Smooth muscle cell (in vitro differentiated cells): ENCODE data around the gene APPBP2. TPM values are rescaled to one million over a fixed set of nuclear protein-coding genes. Genes with fewer than 3 reads are reported as not detected.

Experiments
- DNase-seq: peaks from one replicate; lab custom pipeline; 2025; ENCODE audit not compliant: unreplicated experiment; lab: John Stamatoyannopoulos, UW
- H2AFZ ChIP-seq: fragments of 200-600 bp; sonication (generic); 2 replicates; pipeline ENCODE4 v1.6.0; 2016; ENCODE audit warnings: antibody characterized with exemption, low read depth, mild to moderate bottlenecking
- H3F3A ChIP-seq: fragments of 200-600 bp; sonication (generic); 2 replicates; pipeline ENCODE4 v1.6.0; 2017; ENCODE audit warnings: antibody characterized with exemption, low read depth
- H3K27ac ChIP-seq: fragments of 200-600 bp; sonication (generic); 2 replicates; pipeline ENCODE4 v1.5.1; 2016; ENCODE audit warnings: low read depth, mild to moderate bottlenecking
- H3K27me3 ChIP-seq: fragments of 200-600 bp; sonication (generic); 2 replicates; pipeline ENCODE4 v1.6.1; 2016; ENCODE audit warnings: low read depth, mild to moderate bottlenecking
- H3K36me3 ChIP-seq: fragments of 200-600 bp; sonication (generic); 2 replicates; pipeline ENCODE4 v1.5.1; 2016; ENCODE audit warnings: low read depth
- H3K4me1 ChIP-seq: fragments of 200-600 bp; sonication (generic); 2 replicates; pipeline ENCODE4 v1.5.1; 2016; ENCODE audit warnings: low read depth
- H3K4me2 ChIP-seq: fragments of 200-600 bp; sonication (generic); 2 replicates; pipeline ENCODE4 v1.6.0; 2016; ENCODE audit warnings: mild to moderate bottlenecking
- H3K4me3 ChIP-seq: fragments of 200-600 bp; sonication (generic); 2 replicates; pipeline ENCODE4 v1.5.1; 2016; ENCODE audit warnings: mild to moderate bottlenecking
- H3K79me2 ChIP-seq: fragments of 200-600 bp; sonication (generic); 2 replicates; pipeline ENCODE4 v1.6.0; 2016; ENCODE audit warnings: low read depth, mild to moderate bottlenecking
- H3K9ac ChIP-seq: fragments of 200-600 bp; sonication (generic); 2 replicates; pipeline ENCODE4 v1.6.0; 2016; ENCODE audit warnings: low read depth
- H3K9me3 ChIP-seq: fragments of 200-600 bp; sonication (generic); replicated peaks from 2 replicates; pipeline ENCODE4 v1.5.1; 2016; ENCODE audit warnings: low read depth
- H4K20me1 ChIP-seq: fragments of 200-600 bp; sonication (generic); 2 replicates; pipeline ENCODE4 v1.6.0; 2016; ENCODE audit warnings: low read depth
- CTCF ChIP-seq: fragments of 200-600 bp; sonication (generic); IDR thresholded peaks from 2 replicates; pipeline ENCODE4 v1.5.1; 2017; ENCODE audit warnings: borderline replicate concordance, mild to moderate bottlenecking, antibody characterized with exemption; ENCODE audit not compliant: insufficient read depth, poor library complexity, severe bottlenecking
- WGBS: methylation state at CpG from one replicate; pipeline ENCODE4 v1.1.7; 2016; ENCODE audit warnings: low lambda C conversion rate; 5-methylcytosine and 5-hydroxymethylcytosine counted together
- polyA plus RNA-seq: library from polyadenylated mRNA; unstranded; fragments of >200 nt; fragmentation: Nextera tagmentation; extraction: Ambion mirVana; gene quantifications from 2 replicates; pipeline ENCODE4 v1.2.1, GENCODE V29; 2016
- total RNA-seq: library from RNA; depleted of rRNA; stranded (reverse); fragments of >200 nt; gene quantifications from 2 replicates; pipeline ENCODE4 v1.2.3, GENCODE V29; 2014

Gene APPBP2
- total and polyA plus RNA-seq, 2 experiments from 2014 or later: 38.3 to 40.9 TPM

GRCh38 chr17:60534613-60535157, 8.6 kb upstream of the APPBP2 start:
- peaks cover 9% of the 10 kb centered on the region for H3F3A ChIP-seq
- no peak overlapping the region for H2AFZ ChIP-seq
- H3K4me3 ChIP-seq: no peak overlapping the region
- no peaks in the 10 kb centered on the region for H3K79me2 ChIP-seq
- no peaks in the 10 kb centered on the region for H3K27me3 ChIP-seq
- 85% methylated on average over 7 of the region's 7 CpGs for WGBS
- no peaks in the 10 kb centered on the region for H3K4me1 ChIP-seq
- no peaks in the 10 kb centered on the region for H3K36me3 ChIP-seq
- H4K20me1 ChIP-seq: peaks cover 7% of the 10 kb centered on the region
- no peak for DNase-seq
- H3K9ac ChIP-seq: no peak overlapping the region
- no peak overlapping the region for H3K27ac ChIP-seq
- H3K4me2 ChIP-seq: no peak overlapping the region
- TF ChIP-seq CTCF: no peak
- H3K9me3 ChIP-seq: no peaks in the 10 kb centered on the region

- Histone ChIP-seq H3K4me1 (no peaks in the 10 kb centered on the region), H3K4me3 (no peak overlapping the region), H3K36me3 (no peaks in the 10 kb centered on the region), H4K20me1 (peaks cover 7% of the 10 kb centered on the region), H3F3A (peaks cover 9% of the 10 kb centered on the region), H3K27me3 (no peaks in the 10 kb centered on the region), H2AFZ (no peak overlapping the region), H3K79me2 (no peaks in the 10 kb centered on the region), H3K27ac (no peak overlapping the region), H3K9me3 (no peaks in the 10 kb centered on the region), H3K9ac (no peak overlapping the region), H3K4me2 (no peak overlapping the region)
- no peak for DNase-seq
- no peak for TF ChIP-seq CTCF
- WGBS: 35% methylated on average over 1 of the region's 1 CpG
Observed at GRCh38 chr17:60534010-60534555, 8.0 kb upstream of the APPBP2 start.

GRCh38 chr17:60529806-60530205, 3.8 kb upstream of the APPBP2 start:
- Histone ChIP-seq H3K36me3 (no peaks in the 10 kb centered on the region), H3K9me3 (no peaks in the 10 kb centered on the region), H3K27me3 (no peaks in the 10 kb centered on the region), H3K9ac (no peak overlapping the region), H3F3A (no peaks in the 10 kb centered on the region), H4K20me1 (peaks cover 4% of the 10 kb centered on the region), H3K4me2 (no peak overlapping the region), H3K79me2 (peaks cover 27% of the 10 kb centered on the region), H3K27ac (no peak overlapping the region), H3K4me3 (no peak overlapping the region), H2AFZ (no peak overlapping the region), H3K4me1 (peaks cover 5% of the 10 kb centered on the region)
- DNase-seq: no peak
- 100% methylated on average over 1 of the region's 1 CpG for WGBS
- no peak for TF ChIP-seq CTCF

GRCh38 chr17:60528828-60529227, 2.8 kb upstream of the APPBP2 start:
- Histone ChIP-seq H3K9ac (no peak overlapping the region), H3K27ac (no peak overlapping the region), H3K4me1 (peaks cover 12% of the 10 kb centered on the region), H3K27me3 (no peaks in the 10 kb centered on the region), H3K4me3 (no peak overlapping the region), H3F3A (no peaks in the 10 kb centered on the region), H3K4me2 (no peak overlapping the region), H4K20me1 (peaks cover 13% of the 10 kb centered on the region), H3K36me3 (no peaks in the 10 kb centered on the region), H3K9me3 (no peaks in the 10 kb centered on the region), H2AFZ (no peak overlapping the region), H3K79me2 (peaks cover 36% of the 10 kb centered on the region)
- 94% methylated on average over 3 of the region's 3 CpGs for whole genome bisulfite sequencing
- TF ChIP-seq CTCF: no peak
- no peak for DNase-seq
